HG03025 (cell line): Measurements from ENCODE around the gene GALNS.
"Not testable (repeated sequence)": the region's sequence is repeated elsewhere in the genome, so short reads cannot be mapped to it uniquely, and the experiment has no call there.

ENCODE experiments used
- ATAC-seq: cut with Tn5 transposase; IDR thresholded peaks from one replicate; pipeline ENCODE4 v1.9.1; 2021; ENCODE audit warnings: mild to moderate bottlenecking, moderate library complexity; ENCODE audit not compliant: unreplicated experiment, low FRiP score

The GALNS gene, protein sequence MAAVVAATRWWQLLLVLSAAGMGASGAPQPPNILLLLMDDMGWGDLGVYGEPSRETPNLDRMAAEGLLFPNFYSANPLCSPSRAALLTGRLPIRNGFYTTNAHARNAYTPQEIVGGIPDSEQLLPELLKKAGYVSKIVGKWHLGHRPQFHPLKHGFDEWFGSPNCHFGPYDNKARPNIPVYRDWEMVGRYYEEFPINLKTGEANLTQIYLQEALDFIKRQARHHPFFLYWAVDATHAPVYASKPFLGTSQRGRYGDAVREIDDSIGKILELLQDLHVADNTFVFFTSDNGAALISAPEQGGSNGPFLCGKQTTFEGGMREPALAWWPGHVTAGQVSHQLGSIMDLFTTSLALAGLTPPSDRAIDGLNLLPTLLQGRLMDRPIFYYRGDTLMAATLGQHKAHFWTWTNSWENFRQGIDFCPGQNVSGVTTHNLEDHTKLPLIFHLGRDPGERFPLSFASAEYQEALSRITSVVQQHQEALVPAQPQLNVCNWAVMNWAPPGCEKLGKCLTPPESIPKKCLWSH

DNA sequence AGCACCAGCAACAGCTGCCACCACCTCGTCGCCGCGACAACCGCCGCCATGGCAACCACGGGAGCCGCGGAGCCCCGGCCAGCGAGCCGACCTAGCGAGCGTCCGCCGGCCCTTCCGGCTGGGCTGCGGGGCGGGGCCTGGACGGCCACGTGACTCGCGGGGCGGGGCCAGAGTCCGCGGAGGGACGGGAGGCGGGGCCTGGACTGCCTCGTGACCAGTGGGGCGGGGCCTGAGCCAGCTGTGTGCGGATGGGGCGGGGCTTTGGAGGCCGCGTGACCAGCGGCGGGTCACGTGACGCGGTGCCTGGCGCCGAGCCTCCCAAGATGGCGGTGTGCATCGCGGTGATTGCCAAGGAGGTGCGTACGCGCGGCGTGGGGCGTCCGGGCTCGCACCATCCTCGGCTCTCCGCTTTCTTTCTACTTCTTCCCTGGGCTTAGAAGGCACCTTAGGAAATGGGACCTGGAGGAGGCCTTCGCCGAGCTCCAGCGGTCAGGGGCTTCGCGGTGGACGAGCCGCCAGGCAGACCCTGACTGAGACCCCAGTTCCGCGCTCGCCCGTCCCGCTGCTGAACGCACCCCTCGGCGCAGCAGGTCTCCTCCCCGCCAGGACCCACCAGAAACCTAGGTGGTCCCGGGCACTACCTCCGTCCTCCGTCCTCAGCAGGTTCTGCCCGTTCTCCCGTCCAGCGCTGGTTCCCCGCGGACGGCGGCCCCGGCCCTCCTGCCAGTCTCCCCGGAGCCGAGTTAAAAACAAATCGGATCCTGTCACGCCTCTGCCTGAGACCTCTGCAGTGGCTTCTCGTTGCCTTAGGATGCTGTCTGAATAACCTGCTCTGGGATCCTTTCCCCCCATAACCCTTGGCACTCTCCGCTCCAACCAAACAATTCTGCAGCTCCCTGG, at the start of gene GALNS, which contains the start of gene TRAPPC2L:
TSS of gene GALNS (minus strand) at position 120 of the 900 bp plus-strand sequence. CDS start at position 50, 70 bp downstream.
TSS of gene TRAPPC2L (plus strand) at position 300 of the 900 bp plus-strand sequence. CDS start at position 324, 24 bp downstream.
- peak; percentile 75 for ATAC-seq

DNA sequence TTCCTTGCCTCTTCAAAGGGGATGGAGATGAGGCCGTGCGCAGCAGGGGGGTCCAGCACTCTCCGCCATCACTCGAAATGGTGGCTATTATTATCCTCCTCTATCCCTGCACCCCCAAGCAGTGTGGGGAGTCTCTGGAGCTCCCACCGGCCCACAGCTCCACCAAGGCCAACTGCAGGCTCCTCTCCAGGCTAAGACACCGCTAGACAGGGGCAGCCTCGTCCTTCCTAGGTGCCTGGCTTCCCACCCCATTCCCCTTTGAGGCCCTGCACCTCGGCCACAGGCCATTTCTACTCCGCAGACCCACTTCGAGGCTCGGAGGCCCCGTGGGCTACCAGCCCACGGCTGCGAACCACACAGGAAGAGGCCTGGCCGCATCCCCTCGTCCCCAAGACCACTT, 49.3 kb upstream of the GALNS start:
- no peak for ATAC-seq

DNA sequence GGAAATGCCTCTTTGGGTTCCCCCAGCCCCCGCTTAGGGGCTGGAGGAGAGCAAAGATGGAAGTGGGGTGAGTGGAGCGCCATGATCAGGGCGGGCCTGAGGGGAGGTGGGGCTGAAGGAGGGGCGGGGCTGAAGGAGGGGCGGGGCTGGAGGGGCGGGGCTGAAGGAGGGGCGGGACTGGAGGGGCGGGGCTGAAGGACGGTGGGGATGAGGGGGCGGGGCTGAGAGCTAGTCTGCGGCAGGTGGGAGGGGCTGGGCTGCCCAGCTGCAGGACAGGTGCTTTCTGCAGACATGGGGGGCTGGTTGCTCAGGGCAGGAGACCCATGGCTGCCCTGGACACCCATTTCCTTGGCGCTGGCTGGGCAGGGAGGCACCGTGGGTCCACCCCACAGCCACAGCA, 48.8 kb upstream of the GALNS start:
- no peak for ATAC-seq

DNA sequence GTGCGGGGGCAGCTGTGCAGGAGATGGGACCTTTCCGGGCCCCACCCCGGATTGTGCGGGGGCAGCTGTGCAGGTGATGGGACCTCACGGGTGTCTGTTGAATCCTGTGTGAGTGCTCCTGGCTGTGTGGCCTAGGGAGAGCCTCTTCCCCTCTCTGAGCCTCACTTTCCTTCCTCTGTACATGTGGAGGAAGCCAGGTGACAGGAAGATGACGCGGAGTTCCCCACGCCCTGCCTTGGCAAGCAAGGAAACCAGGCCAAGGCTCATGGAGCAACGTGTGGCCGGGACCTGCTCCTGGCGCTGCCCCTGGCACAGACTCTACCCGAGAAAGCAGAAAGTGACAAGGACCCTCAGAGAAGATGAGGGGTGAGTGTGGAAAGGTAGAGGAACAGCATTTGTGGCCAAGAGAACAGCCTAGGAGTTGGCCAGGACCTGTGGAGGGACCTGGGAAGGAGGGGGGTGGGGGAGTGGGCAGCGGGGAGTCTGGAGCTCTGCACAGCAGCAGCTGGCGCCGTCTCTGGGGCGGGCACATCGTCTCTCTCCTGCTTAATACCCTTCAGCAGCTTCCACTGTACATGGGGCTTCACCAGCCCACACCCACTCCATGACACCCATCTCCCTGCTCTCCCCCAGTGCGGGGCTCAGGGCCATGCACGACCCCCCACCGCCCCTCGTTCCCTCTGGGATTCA, 48.1 kb upstream of the GALNS start:
- no peak for ATAC-seq

DNA sequence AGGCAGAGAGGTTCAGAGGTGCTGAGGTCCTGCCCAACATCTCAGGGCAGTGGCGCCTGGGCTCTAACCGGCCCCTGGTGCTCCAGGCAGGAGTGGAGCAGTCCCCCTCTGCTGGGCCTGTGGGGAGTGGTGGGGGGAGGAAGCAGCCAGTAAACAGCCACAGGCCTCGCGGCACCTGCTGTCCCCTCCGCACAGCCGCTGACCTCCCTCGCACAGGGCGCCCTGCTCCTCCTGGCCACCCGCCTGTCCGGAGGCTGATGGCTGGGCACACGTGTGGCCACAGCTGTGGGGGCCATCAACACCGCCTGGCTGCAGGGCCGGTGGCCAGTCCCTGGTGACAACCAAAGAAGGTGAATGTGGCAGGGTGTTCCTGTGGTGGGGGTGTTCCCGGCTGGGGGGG, 46.5 kb upstream of the GALNS start:
- no peak for ATAC-seq

DNA sequence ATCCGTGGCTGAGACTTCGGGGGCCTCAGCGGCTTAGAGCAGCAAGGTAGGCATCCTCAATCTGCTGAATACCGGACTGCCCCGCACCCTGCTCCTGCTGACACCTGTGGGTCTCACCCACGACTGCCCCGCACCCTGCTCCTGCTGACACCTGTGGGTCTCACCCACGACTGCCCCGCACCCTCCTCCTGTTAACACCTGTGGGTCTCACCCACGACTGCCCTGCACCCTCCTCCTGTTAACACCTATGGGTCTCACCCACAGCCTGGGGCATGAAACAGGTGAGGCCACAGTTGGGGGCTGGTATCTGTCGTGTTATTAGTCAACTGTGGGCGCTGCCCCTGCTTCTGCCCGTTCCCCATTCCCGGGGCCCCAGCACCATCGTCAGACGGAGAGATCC, 46.0 kb upstream of the GALNS start:
- ATAC-seq = no peak

DNA sequence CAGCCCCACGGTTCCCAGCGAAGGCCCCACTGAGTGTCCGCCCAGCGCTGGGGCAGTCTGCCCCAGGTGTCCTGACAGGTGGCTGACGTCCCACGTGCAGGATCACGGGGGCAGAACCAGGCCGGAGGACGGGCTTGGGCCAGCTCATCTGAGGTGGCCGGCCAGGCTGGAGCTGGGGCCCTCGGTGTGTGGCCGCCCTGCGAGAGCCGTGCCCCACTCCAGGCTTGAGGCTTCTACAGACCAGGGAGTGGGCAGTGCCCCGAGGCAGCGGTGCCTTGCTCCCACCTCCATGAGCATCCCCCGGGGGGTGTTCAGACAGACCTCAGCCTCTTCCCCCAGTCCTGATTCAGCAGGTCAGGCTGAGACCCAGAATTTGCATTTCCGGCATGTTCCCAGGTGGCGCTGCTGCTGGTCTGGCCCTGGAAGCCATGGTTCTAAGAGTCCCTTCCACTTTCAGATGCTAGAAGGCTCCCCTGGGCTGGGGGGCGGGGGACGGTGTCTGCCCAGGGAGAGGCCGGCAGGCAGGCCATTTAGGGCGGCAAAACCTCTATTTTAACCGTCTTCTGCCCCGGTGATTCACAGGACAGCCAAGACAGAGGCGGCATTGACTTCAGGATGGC, 45.1 kb upstream of the GALNS start:
- ATAC-seq = no peak

DNA sequence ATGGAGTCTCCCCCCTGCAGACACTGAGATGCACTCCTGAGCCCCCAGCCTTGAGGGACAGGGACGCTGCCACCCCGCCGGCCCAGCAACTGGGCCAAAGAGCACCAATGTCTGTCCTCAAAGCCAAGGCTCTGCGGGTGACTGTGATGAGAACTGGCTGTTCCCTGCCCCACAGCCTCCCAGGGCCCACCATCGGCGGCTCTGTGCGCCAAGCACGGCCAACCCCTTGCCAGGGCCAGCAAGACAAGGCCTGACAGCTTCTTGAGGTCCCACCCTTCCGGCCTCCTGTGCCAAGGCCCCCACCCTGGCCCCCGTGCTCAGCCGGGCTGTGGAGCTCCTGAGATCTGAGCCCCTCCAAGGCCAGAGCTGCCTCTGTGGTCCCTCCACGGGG, 43.9 kb upstream of the GALNS start:
- ATAC-seq = no peak

DNA sequence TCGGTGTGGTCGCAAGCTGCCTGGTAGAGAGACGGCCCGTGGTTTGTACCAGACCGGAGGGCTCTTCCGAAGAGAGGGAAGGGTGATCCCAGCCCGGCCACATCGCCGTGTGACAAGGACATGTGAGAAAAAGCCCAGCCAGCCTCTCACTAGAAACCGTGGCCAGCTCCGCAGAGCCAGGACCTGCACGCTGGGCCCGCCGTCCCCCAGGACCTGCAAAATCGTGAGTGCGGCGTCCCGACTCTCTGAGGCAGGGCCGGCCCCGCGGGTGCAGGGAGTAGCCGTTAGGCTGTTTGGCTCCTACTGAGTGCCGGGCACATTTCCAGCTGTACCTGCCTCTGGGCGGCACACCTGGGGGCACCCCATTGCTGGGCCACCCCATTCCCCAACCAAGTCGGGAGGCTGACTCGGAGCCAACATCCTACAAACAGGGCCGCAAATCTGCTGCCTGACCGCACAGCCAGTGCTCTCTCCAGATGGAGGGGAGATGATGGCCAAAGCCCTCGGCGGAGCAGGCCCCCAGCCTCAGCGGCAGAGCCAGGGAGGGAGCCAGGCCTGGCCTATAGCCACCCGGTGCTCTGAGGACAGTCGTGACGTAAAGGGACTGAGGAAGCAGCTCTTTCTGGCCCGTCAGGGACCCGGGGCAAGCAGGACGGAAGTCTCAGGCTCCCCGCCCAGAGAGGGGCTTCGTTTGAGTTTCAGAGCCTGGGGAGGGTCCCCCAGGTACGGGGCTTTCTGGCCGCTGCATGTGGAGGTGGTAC, 43.3 kb upstream of the GALNS start:
- no peak for ATAC-seq

DNA sequence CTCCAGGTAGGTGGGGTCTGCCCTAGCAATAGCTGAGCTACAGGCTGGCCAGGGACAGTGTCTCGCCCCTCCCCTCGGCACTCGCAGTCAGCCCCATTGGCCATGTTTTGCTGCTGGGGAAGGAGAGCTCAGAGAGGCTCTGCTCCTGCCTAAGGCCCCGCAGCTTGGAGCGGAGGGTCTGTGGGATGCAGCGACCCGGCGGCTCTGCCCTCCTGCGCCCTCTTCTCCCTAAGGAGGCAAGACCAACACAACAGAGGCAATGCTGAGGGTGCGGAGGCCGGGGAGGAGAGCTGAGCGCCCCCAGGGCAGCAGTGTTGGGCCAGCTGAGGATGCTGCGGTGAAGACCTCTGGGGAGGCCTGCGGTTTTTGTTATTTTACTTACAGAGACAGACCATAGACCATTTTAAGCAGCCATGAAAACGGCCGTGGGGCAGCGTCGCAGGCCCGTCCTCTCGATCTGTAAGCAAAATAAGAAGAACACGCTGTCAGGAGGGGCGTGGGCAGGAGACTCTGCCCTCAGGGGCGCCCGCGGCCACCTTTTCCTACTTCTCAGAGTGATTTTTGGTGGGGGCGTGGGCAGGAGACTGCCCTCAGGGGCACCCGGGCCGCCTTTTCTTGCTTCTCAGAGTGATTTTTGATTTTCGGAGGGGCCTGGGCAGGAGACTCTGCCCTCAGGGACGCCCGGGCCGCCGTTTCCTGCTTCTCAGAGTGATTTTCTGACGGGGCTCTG, 41.1 kb upstream of the GALNS start:
- no peak for ATAC-seq

DNA sequence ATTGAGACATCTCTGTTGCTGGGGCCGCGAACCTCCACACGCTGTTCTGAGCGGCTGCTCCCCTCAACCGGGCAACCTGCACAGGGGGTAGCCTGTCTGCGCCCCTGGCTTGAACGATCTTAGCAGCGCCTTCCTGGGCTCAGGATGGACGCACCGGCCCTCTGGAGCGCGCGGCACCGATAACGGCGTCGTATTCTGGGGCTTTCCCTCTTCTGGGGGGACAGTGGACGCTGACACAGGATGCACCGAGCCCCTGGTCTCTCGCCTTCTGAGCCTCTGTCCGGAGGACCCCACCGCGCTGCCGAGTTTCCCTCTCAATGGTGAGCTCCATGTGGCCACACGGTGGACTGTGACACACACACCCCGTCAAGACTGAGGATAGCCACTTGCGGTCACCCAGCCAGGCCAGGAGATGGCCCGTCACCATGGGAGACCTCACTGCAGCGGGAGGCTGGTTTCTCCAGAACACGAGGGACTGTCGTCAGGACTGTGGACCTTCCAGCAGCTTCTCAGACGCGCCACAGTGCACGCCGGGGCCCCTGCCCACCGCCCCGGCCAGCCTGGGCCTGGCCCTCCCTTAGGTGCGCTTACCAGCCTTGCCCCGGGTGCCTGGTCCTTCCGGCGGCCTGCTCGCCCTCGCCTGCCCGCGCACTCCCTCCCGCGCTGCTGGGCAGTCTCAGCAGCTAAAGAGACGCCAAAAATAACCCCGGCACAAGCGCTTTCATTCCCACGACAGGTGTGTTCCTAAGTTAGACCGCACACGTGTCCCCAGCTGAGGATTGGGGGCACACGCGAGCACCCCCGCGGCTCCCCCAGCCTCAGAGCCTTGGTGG, 39.7 kb upstream of the GALNS start:
- ATAC-seq = no peak

DNA sequence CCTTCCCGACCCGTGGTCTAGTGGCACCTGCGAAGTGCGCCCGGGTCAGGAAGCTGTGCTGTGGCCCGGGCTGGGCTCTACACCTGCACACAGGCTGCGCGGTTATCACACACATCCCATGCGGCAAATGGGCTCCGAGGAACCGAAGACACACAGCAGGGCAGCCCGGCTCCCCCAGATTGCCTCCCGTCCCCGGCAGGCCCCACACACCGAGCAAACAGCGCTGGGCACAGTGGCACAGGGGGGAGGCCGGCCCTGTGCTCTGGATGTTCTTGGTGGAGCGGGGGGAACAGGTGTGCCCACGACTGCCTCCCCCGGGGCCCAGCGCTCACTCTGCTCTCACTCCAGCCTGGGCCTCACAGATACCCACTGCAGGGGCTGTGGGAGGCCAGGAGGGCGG, 38.6 kb upstream of the GALNS start:
- no peak for ATAC-seq

DNA sequence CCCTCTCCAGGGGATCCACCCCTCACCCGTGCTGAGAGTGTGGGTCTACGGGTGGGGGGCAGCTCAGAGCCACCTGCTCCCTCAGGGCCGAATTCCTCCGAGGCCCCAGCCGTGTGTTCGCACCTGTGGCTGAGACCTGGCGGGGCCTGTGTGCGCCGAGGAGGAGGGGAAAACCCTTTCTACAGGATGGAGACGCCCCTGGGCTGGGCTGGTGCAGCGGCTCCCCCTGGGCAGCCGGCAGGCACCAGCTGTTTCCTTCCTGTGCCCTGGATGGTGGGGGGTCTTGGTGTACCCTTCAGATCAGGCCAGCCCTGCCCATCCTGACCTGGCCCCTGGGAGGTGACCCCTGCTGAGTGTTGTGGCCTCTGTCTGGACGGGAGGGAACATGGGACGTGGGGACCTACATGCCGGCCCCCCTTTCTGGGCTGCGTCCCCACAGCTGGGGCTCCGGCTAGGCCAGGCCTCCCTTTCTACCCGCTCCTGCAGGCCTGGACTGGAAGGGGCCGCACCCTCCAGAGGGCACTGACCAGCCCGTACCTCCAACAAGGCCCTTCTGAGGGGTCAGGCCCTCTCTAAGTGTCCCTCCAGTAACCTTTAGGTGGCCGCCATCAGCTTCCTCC, 38.0 kb upstream of the GALNS start:
- ATAC-seq = no peak

DNA sequence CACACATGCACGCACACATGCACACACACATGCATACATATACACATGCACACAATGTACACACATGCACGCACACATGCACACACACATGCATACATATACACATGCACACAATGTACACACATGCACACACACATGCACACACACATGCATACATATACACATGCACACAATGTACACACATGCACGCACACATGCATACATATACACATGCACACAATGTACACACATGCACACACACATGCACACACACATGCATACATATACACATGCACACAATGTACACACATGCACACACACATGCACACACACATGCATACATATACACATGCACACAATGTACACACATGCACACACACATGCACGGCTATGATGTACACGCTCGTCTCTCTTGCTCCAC, 37.5 kb upstream of the GALNS start:
- ATAC-seq = not testable (repeated sequence)

DNA sequence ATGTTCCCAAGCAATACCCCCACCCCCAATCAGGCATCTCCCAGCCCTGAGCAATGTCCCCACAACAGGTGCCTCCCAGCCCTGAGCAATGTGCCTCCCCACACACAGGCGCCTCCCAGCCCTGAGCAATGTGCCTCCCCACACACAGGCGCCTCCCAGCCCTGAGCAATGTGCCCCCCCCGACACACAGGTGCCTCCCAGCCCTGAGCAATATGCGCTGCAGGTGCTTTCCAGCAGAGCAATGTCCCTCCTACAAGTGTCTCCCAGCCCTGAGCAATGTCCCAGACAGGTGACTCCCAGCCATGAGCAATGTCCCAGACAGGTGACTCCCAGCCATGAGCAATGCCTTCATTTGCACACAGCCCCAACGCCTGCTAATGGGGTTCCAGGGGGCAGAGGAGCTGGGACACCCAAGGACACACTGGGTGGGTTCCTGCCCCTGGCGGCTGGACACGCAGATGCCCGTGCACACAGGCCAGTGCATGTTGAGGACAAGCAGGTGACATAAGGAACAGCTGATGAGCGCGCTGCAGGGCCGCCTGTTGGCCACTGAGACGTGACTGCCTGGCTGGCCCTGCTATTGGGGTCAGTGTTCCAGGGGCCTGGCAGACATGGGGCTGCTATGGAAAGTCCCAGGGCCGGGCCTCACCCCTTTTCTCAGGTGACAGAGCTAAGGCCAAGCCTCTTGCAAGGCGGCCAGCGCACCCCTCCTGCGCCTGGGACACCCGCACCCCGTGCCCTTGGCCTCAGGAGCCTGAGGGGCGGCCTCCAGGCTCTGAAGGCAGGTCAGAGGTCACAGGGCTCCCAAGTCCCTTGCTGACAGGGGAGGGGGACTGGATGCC, 36.6 kb upstream of the GALNS start:
- ATAC-seq = no peak

DNA sequence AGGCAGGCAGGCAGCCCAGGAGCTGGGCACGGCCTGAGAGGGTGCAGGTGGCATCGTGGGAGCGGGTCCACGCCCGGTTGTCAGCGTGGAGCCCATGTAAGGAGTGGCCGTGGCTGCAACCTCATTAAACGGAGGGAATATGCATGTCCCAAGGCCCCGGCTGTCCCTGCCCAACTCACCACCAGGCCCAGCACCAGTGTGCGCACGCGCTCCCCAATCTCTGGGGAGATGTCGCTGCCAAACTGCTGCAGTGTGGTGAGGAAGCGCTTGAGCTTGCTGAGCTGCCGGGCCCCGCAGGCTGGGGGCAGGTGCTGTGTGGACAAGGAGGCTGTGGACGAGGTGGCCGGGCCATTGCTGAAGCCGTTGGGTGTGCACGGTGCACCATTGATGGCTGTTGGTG, 35.3 kb upstream of the GALNS start:
- ATAC-seq = no peak

DNA sequence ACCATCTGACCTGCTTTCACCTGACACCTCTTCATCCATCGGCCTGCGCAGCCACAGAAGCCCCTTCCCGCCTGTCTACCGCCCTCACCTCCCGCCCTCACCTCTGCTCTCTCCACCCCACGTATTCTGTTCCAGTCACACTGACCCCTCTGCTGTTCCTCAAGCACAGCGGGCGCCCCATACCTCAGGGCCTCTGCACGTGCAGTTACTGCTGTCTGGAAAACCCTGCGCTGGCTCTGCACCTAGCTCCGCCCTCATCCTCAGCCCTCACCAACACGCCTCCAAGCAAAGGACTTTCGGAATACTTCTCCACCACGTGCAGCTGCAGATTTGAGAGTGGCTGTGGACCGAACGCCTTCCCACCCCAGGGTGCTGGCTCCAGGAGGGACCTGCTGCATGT, 34.3 kb upstream of the GALNS start:
- ATAC-seq = no peak
